DMS114 treated with DMSO at 0.1 percent for 48 hours (cell line): ENCODE results near the gene NAV3.
"Not testable (repeated sequence)": the region's sequence is repeated elsewhere in the genome, so short reads cannot be mapped to it uniquely, and the experiment has no call there.

Experiments
- DNase-seq: peaks from one replicate; lab custom pipeline; 2025; ENCODE audit not compliant: unreplicated experiment; lab: John Stamatoyannopoulos, UW

Gene NAV3

GRCh38 chr12:78240827-78241226, 410.1 kb downstream of the NAV3 start:
- no peak for DNase-seq

GRCh38 chr12:78241446-78241845, 410.8 kb downstream of the NAV3 start:
- DNase-seq, result no peak

GRCh38 chr12:78244916-78245507, 414.3 kb downstream of the NAV3 start:
- DNase-seq, result no peak

GRCh38 chr12:78248321-78248720, 417.6 kb downstream of the NAV3 start:
- DNase-seq, result no peak

- DNase-seq, result no peak
Observed at GRCh38 chr12:78249578-78249977, 418.9 kb downstream of the NAV3 start.

- not testable (repeated sequence) for DNase-seq
Observed at GRCh38 chr12:78257662-78258061, 427.0 kb downstream of the NAV3 start.

- DNase-seq, result no peak
Observed at GRCh38 chr12:78260976-78261375, 430.3 kb downstream of the NAV3 start.

GRCh38 chr12:78261901-78262300, 431.2 kb downstream of the NAV3 start:
- DNase-seq, result no peak
